Measurements from ENCODE around the gene IFT43.

DNA sequence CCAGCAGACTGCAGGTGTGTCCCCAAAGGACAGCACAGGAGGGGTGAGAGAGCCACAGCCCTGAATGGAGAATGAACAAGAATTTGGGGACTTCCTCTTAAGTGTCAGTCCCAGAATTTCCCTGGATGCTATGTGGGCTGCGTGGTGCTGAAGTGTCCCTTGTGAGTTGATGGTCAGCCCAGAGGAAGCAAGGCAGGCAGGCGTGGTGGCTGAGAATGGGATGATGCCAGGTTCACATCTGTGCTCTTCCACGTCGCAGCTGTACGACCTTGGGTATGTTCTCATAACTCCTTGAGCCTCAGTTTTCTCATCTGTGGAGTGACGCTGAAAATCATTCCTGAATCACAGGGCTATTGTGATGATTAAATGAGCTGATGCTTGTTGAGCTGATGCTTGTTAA is 104.0 kb downstream of the IFT43 start:
- TF ChIP-seq POLR2A (IDR thresholded peaks at IDR 0.05; ENCODE audit: low read length): no peak
- no peak for TF ChIP-seq GATA1 (IDR thresholded peaks at IDR 0.05; ENCODE audit: low read depth, low read length)

Data from erythroblast (primary cell).